NCI-H2107 (cell line): Measurements from ENCODE around the gene CMC2.

ENCODE experiments used
- DNase-seq: peaks from one replicate; lab custom pipeline; 2025; lab: John Stamatoyannopoulos, UW

CMC2 gene

GRCh38 chr16:81006813-81007695 is at the start of gene CMC2, which contains the start of gene CENPN:
Gene CMC2, minus strand, starts transcription at chr16:81006885. Its CDS starts 9,491 bp downstream, at chr16:80997394.
Gene CENPN, plus strand, starts transcription at chr16:81007214. Its CDS starts 4,726 bp downstream, at chr16:81011940.
- DNase-seq = peak; percentile 95

GRCh38 chr16:81053761-81054160 is 47.1 kb upstream of the CMC2 start:
- no peak for DNase-seq

GRCh38 chr16:81042821-81043220 is 36.1 kb upstream of the CMC2 start:
- DNase-seq = no peak

- no peak for DNase-seq
Measured at GRCh38 chr16:81041696-81042095, 35.0 kb upstream of the CMC2 start.

GRCh38 chr16:81040842-81041241 is 34.2 kb upstream of the CMC2 start:
- no peak for DNase-seq

- DNase-seq = no peak
Measured at GRCh38 chr16:81040131-81040530, 33.4 kb upstream of the CMC2 start.

GRCh38 chr16:81036751-81037350 is 30.2 kb upstream of the CMC2 start:
- no peak for DNase-seq

- no peak for DNase-seq
Measured at GRCh38 chr16:81035975-81036750, 29.5 kb upstream of the CMC2 start.

- peak; percentile 73 for DNase-seq
Measured at GRCh38 chr16:81035398-81035974, 28.8 kb upstream of the CMC2 start, which contains the start of gene ATMIN. Gene ATMIN, plus strand, starts transcription at chr16:81035842. Its CDS starts 29 bp downstream, at chr16:81035871.

- no peak for DNase-seq
Measured at GRCh38 chr16:81029930-81030604, 23.4 kb upstream of the CMC2 start.

- DNase-seq = no peak
Measured at GRCh38 chr16:81026429-81026828, 19.7 kb upstream of the CMC2 start.

GRCh38 chr16:81018496-81018895 is 11.8 kb upstream of the CMC2 start:
- no peak for DNase-seq

GRCh38 chr16:81014672-81015071 is 8.0 kb upstream of the CMC2 start:
- DNase-seq = no peak

GRCh38 chr16:81012974-81013373 is 6.3 kb upstream of the CMC2 start:
- DNase-seq = no peak

- DNase-seq = no peak
Measured at GRCh38 chr16:81008505-81008789, 1.8 kb upstream of the CMC2 start.

- no peak for DNase-seq
Measured at GRCh38 chr16:81006211-81006812, 373 bp downstream of the CMC2 start.

GRCh38 chr16:81005610-81006161 is 999 bp downstream of the CMC2 start:
- no peak for DNase-seq

- DNase-seq = peak; percentile 13
Measured at GRCh38 chr16:81004646-81005353, 1.9 kb downstream of the CMC2 start.

- no peak for DNase-seq
Measured at GRCh38 chr16:81003610-81004460, 2.9 kb downstream of the CMC2 start.
